ENCODE measurements around the gene EHMT1.

DNA sequence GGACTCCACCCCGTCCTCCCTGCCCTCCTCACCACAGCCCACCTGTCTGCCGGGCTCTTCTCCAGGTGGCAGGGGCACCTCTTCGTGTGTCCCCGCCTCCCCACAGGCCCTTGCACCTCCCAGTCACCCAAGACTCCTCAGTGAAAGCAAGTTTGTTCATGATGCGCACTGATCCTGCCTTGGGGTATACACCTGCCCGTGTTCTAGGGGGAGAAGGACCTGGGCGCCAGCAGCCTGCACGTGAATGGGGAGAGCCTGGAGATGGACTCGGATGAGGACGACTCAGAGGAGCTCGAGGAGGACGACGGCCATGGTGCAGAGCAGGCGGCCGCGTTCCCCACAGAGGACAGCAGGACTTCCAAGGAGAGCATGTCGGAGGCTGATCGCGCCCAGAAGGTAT is 124.9 kb downstream of the EHMT1 start:
- TF ChIP-seq, protein P1, sequence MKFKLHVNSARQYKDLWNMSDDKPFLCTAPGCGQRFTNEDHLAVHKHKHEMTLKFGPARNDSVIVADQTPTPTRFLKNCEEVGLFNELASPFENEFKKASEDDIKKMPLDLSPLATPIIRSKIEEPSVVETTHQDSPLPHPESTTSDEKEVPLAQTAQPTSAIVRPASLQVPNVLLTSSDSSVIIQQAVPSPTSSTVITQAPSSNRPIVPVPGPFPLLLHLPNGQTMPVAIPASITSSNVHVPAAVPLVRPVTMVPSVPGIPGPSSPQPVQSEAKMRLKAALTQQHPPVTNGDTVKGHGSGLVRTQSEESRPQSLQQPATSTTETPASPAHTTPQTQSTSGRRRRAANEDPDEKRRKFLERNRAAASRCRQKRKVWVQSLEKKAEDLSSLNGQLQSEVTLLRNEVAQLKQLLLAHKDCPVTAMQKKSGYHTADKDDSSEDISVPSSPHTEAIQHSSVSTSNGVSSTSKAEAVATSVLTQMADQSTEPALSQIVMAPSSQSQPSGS (IDR thresholded peaks at IDR 0.05; ENCODE audit: low read length) = no peak
- TF ChIP-seq CREM (IDR thresholded peaks at IDR 0.05; ENCODE audit: low read depth) (no peak), CTCF (IDR thresholded peaks at IDR 0.05 in 2 of 3, conservative IDR thresholded peaks at IDR 0.05 in 1 of 3; ENCODE audit: control insufficient read depth in 2 of 3, extremely low read depth in 1 of 3, insufficient read depth in 1 of 3, low read depth in 3 of 3, low read length in 3 of 3) (no peak), POLR2AphosphoS5 (IDR thresholded peaks at IDR 0.05; ENCODE audit: low read length) (no peak), CHD2 (IDR thresholded peaks at IDR 0.05; ENCODE audit: borderline replicate concordance, low read depth, low read length) (no peak), SUZ12 (IDR thresholded peaks at IDR 0.05; ENCODE audit: unreplicated experiment) (no peak), RFX5 (IDR thresholded peaks at IDR 0.05; ENCODE audit: low read depth, low read length) (no peak), IKZF2 (IDR thresholded peaks at IDR 0.05) (no peak), LARP7 (IDR thresholded peaks at IDR 0.05) (no peak), ASH2L (IDR thresholded peaks at IDR 0.05; ENCODE audit: borderline replicate concordance, low read depth) (no peak)

All from GM12878 (cell line).